Activated T-cell treated with anti-CD3 and anti-CD28 coated beads, Interleukin-2, amount 50 U/mL, for 24 hours (primary cell): ENCODE data around the gene FBXL16.
"Not testable (repeated sequence)": the region's sequence is repeated elsewhere in the genome, so short reads cannot be mapped to it uniquely, and the experiment has no call there.

ENCODE experiments used
- DNase-seq: peaks from one replicate; pipeline ENCODE4 v3.0.0-alpha.2; 2020
- H3K27ac Mint-ChIP-seq: 2 replicates; pipeline ENCODE4 v1.8.0; 2020; ENCODE audit warnings: mild to moderate bottlenecking, mixed read lengths
- H3K27me3 Mint-ChIP-seq: 2 replicates; pipeline ENCODE4 v1.8.0; 2020; ENCODE audit warnings: mixed read lengths
- H3K36me3 Mint-ChIP-seq: 2 replicates; pipeline ENCODE4 v1.8.0; 2020; ENCODE audit warnings: low read depth, mixed read lengths
- H3K4me1 Mint-ChIP-seq: 2 replicates; pipeline ENCODE4 v1.8.0; 2020; ENCODE audit warnings: low read depth, mixed read lengths
- H3K4me3 Mint-ChIP-seq: 2 replicates; pipeline ENCODE4 v1.8.0; 2020; ENCODE audit warnings: mild to moderate bottlenecking, moderate library complexity, mixed read lengths
- H3K9me3 Mint-ChIP-seq: 2 replicates; pipeline ENCODE4 v1.8.0; 2020; ENCODE audit warnings: mixed read lengths

Gene FBXL16

GRCh38 chr16:705431-706188, at the start of gene FBXL16:
Gene FBXL16, minus strand, starts transcription at chr16:705801. Its CDS starts 8,396 bp downstream, at chr16:697405.
- Mint-ChIP-seq H3K9me3 (no peaks in the 10 kb centered on the region), H3K4me3 (no peak within 1 kb of the TSS), H3K27ac (no peak within 1 kb of the TSS), H3K36me3 (no peaks in the 10 kb centered on the region), H3K4me1 (peaks cover 4% of the 10 kb centered on the region), H3K27me3 (peaks cover 82% of the 10 kb centered on the region)
- DNase-seq, result no peak

GRCh38 chr16:754656-755055, 49.1 kb upstream of the FBXL16 start:
- no peaks in the 10 kb centered on the region for H3K36me3 Mint-ChIP-seq
- H3K9me3 Mint-ChIP-seq, result peaks cover 4% of the 10 kb centered on the region
- H3K27me3 Mint-ChIP-seq, result peaks cover 4% of the 10 kb centered on the region
- H3K27ac Mint-ChIP-seq, result no peak overlapping the region
- peaks cover 6% of the 10 kb centered on the region for H3K4me1 Mint-ChIP-seq
- DNase-seq, result no peak
- no peak overlapping the region for H3K4me3 Mint-ChIP-seq

GRCh38 chr16:754121-754607, 48.6 kb upstream of the FBXL16 start:
- H3K27ac Mint-ChIP-seq, H3K4me3 Mint-ChIP-seq, DNase-seq, H3K27me3 Mint-ChIP-seq, H3K36me3 Mint-ChIP-seq, H3K4me1 Mint-ChIP-seq, H3K9me3 Mint-ChIP-seq: not testable (repeated sequence)

- no peak for DNase-seq
- Mint-ChIP-seq H3K9me3 (peaks cover 4% of the 10 kb centered on the region), H3K4me1 (peaks cover 6% of the 10 kb centered on the region), H3K36me3 (no peaks in the 10 kb centered on the region), H3K27me3 (peaks cover 4% of the 10 kb centered on the region), H3K4me3 (no peak overlapping the region), H3K27ac (no peak overlapping the region)
These were observed 46.4 kb upstream of the FBXL16 start for GRCh38 chr16:752007-752312.

- no peak for DNase-seq
- peaks cover 1% of the 10 kb centered on the region for H3K27me3 Mint-ChIP-seq
- no peak overlapping the region for H3K27ac Mint-ChIP-seq
- no peak overlapping the region for H3K4me3 Mint-ChIP-seq
- no peaks in the 10 kb centered on the region for H3K36me3 Mint-ChIP-seq
- peaks cover 2% of the 10 kb centered on the region for H3K4me1 Mint-ChIP-seq
- H3K9me3 Mint-ChIP-seq, result peaks cover 2% of the 10 kb centered on the region
These were observed 45.8 kb upstream of the FBXL16 start for GRCh38 chr16:751152-752006.

- H3K9me3 Mint-ChIP-seq, result no peaks in the 10 kb centered on the region
- no peak for DNase-seq
- H3K27me3 Mint-ChIP-seq, result no peaks in the 10 kb centered on the region
- no peak overlapping the region for H3K4me3 Mint-ChIP-seq
- no peak overlapping the region for H3K27ac Mint-ChIP-seq
- H3K36me3 Mint-ChIP-seq, result no peaks in the 10 kb centered on the region
- peaks cover 2% of the 10 kb centered on the region for H3K4me1 Mint-ChIP-seq
These were observed 44.9 kb upstream of the FBXL16 start for GRCh38 chr16:750485-750884.

- H3K4me1 Mint-ChIP-seq, result no peaks in the 10 kb centered on the region
- DNase-seq, result no peak
- no peaks in the 10 kb centered on the region for H3K9me3 Mint-ChIP-seq
- no peak overlapping the region for H3K4me3 Mint-ChIP-seq
- no peaks in the 10 kb centered on the region for H3K27me3 Mint-ChIP-seq
- no peaks in the 10 kb centered on the region for H3K36me3 Mint-ChIP-seq
- H3K27ac Mint-ChIP-seq, result no peak overlapping the region
These were observed 43.4 kb upstream of the FBXL16 start for GRCh38 chr16:749010-749409.

GRCh38 chr16:747978-748746, 42.6 kb upstream of the FBXL16 start:
- no peak overlapping the region for H3K27ac Mint-ChIP-seq
- DNase-seq, result no peak
- no peaks in the 10 kb centered on the region for H3K4me1 Mint-ChIP-seq
- no peaks in the 10 kb centered on the region for H3K36me3 Mint-ChIP-seq
- no peaks in the 10 kb centered on the region for H3K9me3 Mint-ChIP-seq
- H3K4me3 Mint-ChIP-seq, result no peak overlapping the region
- H3K27me3 Mint-ChIP-seq, result no peaks in the 10 kb centered on the region

- DNase-seq, result no peak
- no peaks in the 10 kb centered on the region for H3K4me1 Mint-ChIP-seq
- H3K4me3 Mint-ChIP-seq, result no peak overlapping the region
- H3K27ac Mint-ChIP-seq, result no peak overlapping the region
- no peaks in the 10 kb centered on the region for H3K27me3 Mint-ChIP-seq
- no peaks in the 10 kb centered on the region for H3K36me3 Mint-ChIP-seq
- H3K9me3 Mint-ChIP-seq, result no peaks in the 10 kb centered on the region
These were observed 41.0 kb upstream of the FBXL16 start for GRCh38 chr16:746637-747036.

- DNase-seq, result no peak
- H3K4me3 Mint-ChIP-seq, result no peak overlapping the region
- H3K27ac Mint-ChIP-seq, result no peak overlapping the region
- peaks cover 3% of the 10 kb centered on the region for H3K4me1 Mint-ChIP-seq
- H3K36me3 Mint-ChIP-seq, result no peaks in the 10 kb centered on the region
- H3K27me3 Mint-ChIP-seq, result no peaks in the 10 kb centered on the region
- H3K9me3 Mint-ChIP-seq, result no peaks in the 10 kb centered on the region
These were observed 40.1 kb upstream of the FBXL16 start for GRCh38 chr16:745739-746138.

GRCh38 chr16:743794-744500, 38.3 kb upstream of the FBXL16 start:
- Mint-ChIP-seq H3K4me3 (no peak overlapping the region), H3K36me3 (peaks cover 11% of the 10 kb centered on the region), H3K27me3 (no peaks in the 10 kb centered on the region), H3K9me3 (no peaks in the 10 kb centered on the region), H3K27ac (no peak overlapping the region), H3K4me1 (peaks cover 13% of the 10 kb centered on the region)
- no peak for DNase-seq

GRCh38 chr16:742894-743293, 37.3 kb upstream of the FBXL16 start:
- Mint-ChIP-seq H3K36me3 (peaks cover 17% of the 10 kb centered on the region), H3K4me1 (peaks cover 16% of the 10 kb centered on the region)
- not testable (repeated sequence) for H3K4me3 Mint-ChIP-seq, H3K27me3 Mint-ChIP-seq, H3K9me3 Mint-ChIP-seq, H3K27ac Mint-ChIP-seq, DNase-seq

- H3K4me1 Mint-ChIP-seq, result peaks cover 21% of the 10 kb centered on the region
- H3K27ac Mint-ChIP-seq, result no peak overlapping the region
- no peak for DNase-seq
- H3K36me3 Mint-ChIP-seq, result peaks cover 25% of the 10 kb centered on the region
- peak overlapping the region; percentile 77 for H3K4me3 Mint-ChIP-seq
- H3K27me3 Mint-ChIP-seq, result no peaks in the 10 kb centered on the region
- no peaks in the 10 kb centered on the region for H3K9me3 Mint-ChIP-seq
These were observed 36.5 kb upstream of the FBXL16 start for GRCh38 chr16:741986-742629.
